Activated CD4-positive, CD25-positive, alpha-beta regulatory T cell (primary cell): ENCODE data around the gene TMEM53.

Experiments
- DNase-seq, 4 experiments: peaks; one replicate each; lab custom pipeline; 2025; lab: John Stamatoyannopoulos, UW

Gene TMEM53

DNA sequence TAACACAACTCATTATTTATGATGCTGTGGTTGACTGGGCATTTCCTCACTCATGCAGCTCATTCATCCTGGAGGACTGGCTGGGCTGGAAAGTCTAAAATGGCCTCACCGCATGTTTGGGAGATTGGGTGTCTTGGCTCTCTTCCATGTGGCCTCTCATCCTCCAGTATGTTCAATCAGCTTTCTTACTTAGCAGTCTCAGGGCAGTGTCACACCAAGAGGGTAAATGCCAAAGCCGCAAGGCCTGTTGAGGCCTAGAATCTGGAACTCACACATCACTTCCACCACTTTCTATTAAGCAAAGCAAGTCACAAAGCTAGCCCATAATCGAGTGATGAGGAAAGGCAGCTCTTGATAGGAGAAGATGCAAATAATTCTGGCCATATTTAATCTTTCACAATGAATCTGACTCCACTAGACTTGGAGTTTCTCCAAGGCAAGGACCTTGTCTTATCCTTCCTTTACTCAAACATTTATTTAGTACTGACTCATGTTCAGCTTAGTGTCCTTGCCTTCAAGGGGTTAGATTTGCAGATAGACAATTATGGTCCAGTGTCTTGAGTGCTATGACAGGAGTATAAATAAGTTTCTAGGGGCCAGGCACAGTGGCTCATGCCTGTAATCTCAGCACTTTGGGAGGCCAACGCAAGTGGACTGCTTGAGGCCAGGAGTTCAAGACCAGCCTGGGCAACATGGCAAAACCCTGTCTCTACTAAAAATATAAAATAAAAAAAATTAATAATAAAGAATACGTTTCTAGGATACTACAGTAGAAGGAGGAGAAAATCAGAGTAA is 45.1 kb downstream of the TMEM53 start:
- no peak for DNase-seq

DNA sequence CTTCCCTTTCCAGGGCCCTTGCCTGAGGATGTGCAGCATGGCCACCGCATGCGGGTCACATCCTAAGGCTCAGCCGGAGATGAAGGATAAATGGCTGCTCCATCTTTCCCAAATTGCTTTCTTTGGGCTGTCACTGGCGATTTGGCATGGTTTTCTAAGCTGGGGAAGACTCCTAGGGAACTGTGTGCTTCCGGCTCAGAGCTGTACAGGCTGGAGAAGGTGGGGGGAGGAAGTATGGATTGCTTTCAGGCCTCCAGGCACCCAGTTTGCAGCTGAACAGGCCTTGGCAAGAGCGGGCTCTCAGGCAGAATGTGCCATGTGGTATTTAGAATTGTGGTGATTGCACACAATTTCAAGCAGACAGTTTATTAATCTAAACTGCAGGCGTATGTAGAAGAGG is 48.9 kb downstream of the TMEM53 start:
- no peak for DNase-seq

DNA sequence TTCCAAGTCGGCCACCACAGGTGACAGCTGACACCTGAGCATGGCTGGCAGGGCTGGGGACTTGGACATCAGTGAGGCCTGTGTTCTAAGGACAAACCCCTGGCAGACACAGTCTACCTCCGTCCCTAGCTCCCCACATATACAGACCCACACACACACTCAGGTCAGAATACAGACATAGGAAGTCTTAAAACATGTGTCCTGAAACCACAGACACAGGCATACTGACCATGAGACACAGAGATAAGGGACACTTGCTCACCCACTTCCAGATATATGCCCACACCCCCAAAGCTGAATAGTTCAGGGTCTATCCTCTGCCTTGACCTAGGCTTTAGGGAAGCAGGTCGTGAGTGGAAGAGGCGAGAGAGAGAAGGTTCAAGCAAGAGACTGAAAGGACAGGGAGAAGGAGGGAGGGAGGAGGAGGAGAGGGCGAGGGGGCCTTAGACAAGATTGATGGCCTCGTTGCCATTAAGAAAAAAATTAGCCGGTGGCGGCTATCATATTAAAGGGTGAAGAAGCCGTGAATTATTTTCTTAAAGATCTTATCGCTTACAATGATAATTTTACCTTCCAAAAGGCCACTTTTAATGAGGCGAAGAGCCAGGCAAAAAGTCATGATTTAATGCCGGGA is 49.9 kb downstream of the TMEM53 start:
- DNase-seq = no peak

DNA sequence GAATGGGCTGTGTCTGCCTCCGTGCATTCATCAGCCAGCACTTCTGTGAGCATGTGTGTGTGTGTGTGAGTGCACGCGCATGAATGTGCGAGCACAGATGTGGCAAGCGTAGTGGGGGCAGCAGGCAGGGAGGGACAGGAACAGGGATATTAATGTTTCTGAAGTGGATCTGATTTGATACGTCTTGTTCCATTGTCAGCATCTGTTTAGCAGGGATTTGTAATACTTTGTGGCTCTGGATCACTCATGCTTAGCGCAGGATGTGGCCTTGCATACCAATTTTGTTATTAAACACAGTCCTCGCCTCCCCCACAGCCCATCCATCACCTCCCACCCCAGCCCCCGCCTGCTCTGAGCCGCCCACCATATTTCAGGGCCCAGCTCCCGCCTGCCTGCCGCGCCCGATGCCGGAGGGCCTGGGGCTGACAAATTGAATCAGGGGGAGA is 52.4 kb downstream of the TMEM53 start:
- no peak for DNase-seq

DNA sequence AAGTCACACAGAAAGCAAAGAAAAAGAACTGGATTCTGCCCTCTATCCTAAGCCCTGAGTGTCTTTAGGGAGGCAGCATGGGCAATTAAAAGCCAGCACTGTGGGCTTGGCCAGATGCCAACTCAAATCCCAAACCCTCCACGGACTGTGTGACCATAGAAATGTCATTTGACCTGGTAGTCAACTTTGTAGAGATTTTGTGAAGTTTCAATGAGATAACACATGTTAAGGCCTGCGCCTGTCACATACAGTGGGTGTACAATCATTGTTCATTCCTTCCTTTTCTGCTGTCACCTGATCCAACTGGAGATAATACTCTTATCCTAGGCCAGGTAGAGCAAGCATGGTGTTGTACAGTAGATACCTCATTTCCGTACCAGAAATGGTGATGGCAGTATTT is 54.2 kb downstream of the TMEM53 start:
- DNase-seq = no peak

DNA sequence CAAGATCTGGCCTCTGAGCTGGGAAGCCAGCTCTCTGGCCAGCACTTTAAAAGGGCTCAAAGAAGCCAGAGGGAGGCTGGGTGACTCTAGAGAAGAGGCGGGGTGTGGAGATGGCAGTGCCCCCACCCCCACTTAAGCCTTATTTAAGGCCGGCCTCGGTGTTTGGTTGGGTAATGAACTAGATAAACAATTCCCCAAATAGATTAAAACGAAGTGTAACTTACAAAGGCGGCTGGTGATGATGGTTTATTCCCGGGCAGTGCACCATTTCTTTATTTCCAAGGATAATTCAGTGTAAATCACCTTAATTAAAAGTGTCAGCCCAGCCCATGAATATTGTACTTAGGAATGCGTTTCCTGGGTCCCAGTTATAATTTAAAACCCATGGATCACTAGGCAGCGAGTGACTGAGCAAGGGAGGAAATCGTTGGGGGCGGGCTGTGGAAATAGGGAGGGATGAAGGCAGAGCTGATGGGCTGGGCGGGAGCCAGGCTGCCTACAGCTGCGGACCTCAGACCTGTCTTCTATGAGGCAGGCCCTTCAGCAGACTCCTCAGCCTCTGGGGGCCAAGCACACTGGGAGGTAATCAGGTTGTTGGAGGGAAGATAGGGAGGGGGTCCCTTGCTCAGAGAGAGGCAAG is 54.9 kb downstream of the TMEM53 start:
- no peak for DNase-seq

DNA sequence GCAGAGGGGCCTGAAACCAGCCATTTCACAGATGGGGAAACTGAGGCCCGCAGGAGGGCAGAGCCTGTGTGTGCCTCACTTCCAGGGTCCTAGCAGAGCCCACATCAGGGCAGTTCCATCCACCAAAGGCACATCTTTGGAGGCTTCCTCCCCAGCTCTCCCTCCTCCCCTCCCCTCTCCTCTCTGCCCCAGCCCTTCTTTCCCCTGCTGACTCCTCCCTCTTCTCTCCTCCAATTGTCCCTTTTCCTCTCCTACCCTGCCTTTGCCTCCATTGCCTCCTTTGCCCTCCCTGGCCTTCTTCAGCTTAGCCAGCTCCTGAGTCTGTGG is 56.6 kb downstream of the TMEM53 start:
- no peak for DNase-seq

DNA sequence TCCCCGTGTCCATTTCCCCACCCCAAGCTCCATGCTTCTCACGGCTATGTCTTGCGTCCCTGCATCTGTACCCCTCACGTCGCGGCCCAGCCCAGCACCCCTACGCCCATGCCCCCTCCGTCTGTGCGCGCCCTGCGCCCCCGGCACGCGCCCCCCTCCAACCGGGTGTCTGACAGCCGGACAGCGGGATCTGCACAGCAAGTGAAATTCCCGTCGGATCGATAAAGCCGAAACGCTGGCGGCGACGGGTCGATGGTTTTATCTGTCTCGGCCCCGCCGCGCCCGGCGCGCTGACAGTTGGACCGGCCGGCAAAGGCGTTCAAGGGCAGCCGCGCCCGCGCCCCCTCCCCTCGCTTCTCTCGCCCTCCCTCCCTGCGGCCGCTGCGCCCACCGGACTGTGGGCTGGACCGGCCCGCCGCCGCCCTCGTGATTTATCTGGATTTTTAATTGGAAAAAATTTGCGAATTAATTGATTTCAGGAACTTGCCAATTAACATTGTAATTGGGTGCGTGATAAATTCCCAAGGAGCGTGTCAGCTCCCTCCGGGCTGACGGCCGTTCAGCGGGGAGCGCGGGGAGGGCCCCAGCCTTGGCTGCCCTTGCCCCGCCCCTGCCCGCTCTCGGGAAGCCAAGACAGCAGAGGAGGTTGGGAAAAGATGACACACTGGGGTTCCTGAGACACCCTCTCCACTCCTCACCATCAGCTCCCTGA is 57.1 kb downstream of the TMEM53 start:
- no peak for DNase-seq

DNA sequence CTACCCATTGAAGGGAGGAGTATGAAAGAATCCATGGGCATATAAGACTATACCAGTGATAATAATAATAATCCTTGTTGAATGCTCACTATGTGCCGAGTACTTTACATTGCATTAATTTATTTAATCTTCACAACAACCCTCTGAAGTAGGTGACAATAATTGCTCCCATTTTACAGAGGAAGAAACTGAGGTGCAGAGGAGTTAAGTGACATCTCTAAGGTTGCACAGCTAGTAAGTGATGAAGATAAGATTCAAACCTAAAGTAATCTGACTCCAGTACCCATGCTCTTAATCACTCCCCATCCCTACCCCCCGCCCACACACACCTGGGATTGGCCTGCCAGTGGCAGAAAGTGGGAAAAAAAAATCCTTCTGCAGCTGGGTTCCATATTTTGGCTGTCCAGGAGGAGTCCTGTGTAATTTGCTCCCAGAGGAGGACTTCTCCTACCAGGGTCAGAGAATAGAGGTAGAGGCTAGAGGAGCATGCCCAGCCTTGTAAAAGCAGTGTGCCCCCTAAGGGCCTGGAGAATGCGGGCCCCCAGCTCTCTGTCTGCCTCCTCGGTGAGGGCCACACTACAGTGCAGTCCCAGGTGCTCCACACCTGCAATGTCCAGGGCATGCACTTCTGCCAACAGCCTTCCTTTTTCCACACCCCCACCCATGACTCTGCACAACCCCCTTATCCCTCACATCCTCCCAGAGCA is 57.8 kb downstream of the TMEM53 start:
- DNase-seq = no peak

DNA sequence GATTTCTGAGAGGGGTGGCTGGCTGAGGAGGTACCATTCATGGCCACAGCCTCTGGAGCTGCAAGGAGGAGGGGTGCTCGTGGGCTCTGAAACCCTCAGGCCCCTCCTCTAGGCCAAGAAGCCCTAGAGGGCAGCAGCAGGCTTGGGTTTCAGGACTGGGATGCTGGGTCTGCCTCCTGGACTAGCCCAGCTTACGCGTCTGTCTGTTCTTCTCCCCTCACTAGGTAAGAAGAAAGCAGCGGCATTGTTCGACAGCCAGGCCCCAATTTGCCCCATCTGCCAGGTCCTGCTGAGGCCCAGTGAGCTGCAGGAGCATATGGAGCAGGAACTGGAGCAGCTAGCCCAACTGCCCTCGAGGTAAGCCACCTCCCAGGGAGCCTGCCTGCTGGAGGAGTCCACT is 60.3 kb downstream of the TMEM53 start:
- DNase-seq = no peak

DNA sequence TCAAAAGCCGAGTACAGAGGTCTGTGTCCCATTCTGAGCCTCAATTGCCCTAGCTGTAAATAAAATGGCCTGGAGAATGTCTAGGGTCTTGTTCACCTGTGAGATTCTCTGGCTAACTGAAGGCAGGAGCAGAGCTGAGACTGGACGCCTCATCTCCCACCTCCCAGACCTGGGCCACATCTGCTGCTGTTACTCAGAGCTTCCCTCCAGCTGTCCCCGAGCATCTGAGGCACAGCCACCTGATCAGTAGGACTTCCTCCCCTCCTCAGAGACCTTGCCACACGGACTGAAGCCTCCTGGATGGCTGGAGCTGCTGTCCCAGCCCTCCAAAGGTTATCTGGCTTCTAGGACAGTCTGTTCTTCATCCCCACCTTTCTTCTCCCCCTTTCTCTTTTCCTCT is 62.4 kb downstream of the TMEM53 start:
- no peak for DNase-seq

DNA sequence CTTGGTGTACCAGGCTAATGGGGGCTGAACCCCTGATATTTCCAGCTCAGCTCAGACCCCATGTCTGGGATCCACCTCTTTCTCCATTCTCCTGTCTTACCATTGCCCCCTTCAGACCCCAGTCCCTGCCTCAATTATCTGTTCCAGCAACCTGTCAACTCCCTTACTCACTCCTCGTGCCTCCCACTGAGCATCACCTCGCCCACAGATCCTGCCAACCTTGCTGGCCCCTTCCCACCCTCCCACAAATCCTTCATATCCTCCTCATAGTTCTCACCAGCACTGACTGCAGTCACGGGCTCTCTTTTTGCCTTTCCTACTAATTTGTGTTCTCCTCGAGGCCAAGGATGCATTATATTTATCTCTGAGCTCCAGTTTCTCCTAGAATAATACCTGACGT is 62.9 kb downstream of the TMEM53 start:
- DNase-seq = no peak

DNA sequence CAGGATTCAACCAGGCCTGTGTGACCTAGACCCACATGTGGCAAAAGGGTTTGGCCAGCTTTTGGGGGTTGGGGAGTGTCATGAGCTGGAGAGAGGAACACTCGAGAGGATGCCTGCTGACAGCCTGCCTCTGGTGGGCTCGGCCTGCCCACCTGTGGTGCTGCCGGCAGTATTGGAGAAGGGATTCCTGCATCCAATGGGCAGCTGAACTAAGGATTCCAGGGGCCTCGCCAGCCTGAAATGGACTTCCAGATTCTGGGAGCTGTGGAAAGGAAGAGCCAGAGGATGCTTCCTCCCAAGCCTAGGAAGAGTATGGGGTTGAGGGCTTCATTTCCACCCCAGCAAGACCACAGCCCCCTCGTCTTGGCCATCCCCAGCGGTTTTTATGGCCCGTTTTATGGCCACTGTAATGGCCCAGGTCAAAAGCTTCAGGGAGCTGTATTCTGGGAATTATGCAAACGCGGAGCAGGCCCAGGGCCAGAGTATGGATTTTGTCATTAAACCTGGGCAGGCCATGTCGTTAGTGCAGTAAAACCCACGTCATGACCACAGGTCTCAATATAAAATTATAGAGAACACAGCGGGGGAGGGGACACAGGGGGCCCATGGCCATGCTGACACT is 63.6 kb downstream of the TMEM53 start:
- DNase-seq = no peak

DNA sequence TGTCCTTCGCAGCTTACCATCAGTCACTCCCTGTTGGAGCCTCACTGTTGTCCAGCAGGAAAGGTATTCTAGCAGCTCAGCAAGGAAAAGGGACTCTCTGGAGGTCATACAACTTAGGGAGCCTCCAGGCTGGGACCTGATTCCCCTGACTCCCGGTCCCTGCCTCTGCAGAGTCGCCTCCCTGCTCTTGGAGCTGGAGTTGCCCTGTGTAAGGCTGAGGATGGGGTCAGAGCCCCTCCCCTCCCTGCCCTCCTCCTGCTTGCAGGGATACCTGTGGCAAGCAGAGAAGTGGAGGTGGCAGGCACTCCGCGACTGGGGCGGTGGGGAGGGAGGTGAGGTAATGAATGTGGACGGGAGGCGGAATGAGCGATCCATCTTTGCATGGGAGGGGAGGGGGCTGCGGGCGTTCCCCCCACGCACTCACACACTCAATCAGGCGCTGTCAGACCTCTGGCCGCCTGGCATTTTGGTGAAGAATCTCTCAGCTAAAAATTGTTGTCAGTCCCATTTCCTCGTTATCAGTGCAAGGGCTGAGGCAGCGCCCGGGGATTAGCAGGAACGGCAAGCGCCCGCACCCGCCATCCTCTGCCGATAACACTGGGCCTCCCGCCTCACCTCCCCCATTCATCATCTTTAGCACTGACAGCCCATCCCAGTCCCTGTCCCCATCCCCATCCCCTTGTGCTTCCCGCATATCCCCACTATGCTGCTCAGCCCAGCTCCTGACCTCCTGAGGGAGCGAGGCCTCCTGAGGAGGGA is 64.3 kb downstream of the TMEM53 start:
- no peak for DNase-seq

DNA sequence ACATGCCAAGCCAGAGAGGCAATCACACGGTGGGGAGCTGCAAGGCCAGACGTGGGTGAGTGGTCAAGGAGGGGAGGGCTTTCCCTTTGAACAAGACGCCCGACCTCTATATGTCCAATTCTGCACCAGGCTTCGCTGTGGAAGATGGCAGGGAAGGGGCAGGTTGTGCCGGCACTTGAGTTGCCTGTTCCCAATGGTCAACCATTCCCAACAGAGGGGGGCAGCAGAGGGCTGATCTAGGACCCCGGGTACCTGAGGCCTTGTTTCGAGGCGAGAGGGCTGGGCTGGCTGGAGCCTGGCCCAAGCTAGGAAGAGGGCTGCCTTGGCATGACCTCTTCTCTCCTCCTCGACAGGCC is 64.9 kb downstream of the TMEM53 start:
- DNase-seq = no peak

DNA sequence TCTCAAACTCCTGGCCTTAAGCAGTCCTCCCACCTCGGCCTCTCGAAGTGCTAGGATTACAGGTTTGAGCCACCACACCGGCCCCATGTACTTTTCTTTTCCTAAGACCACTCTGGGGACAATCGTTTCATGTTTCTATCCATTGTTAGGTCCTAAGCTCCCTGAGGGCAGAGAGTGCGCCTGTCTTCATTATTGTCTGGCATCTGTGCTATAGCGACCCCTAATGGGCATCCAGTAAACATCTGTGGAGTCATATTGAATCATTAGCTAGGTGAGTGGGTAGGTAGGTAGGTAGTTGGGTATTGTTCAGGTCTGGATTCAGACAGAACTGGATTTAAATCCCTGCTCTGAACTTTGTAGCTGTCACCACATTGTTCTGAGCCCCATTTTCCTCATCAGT is 66.1 kb downstream of the TMEM53 start:
- no peak for DNase-seq

DNA sequence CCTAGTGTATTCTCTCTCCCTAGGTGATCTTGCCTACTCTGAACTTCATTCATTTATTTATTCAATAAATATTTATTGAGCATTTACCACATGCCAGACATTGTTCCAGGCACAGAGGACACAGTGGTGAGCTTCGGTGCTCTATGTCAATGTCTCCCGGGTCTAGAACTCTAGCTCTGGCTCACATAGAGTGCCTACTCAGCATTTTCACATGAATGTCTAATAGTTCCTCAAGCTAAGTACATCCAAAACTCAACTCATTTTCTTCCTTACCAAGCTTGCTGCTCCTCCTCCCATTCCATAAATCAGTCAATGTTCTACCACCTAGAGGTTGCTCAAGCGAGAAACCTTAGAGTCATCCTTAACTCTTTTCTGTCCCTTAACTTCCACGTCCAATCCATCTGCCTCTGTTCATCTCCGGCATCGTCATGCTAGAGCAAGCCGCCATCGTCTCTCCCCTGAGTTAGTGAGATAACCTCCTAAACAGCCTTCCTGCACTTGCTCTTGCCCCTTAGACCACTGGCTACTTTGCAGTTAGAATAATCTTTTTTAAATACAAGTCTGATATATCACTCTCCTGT is 67.5 kb downstream of the TMEM53 start:
- DNase-seq = no peak

DNA sequence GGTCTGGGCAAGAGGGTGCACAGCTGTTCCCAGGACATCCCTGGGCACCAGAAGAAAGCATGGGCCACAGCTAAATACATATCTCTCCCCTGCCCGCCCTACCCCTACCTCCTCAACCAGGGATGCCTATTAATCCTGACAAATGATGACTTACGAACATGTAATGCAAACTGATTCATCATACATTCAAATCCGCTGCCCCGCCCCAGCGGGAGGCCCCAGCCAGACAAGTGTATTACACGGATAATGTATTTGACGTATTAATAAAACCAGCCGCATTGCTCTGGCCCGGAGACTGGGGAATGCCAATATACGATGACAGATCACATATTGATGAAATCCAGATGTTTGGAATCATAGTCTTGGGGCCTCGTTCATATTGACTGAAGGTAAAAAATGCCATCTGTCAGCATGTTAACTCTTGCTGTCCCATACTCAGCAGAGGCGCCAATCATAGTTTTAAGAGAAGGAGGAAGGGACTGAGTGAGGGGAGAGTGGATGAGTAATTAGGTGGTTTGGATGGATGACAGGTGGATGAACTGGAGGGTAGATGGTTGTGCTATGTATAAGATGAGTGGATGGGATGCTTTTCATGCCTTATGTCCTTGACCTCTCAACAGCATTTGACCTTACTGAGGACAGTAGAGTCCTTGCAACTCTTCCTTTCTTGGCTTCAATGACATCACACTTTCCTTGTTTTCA is 68.2 kb downstream of the TMEM53 start:
- DNase-seq = no peak

DNA sequence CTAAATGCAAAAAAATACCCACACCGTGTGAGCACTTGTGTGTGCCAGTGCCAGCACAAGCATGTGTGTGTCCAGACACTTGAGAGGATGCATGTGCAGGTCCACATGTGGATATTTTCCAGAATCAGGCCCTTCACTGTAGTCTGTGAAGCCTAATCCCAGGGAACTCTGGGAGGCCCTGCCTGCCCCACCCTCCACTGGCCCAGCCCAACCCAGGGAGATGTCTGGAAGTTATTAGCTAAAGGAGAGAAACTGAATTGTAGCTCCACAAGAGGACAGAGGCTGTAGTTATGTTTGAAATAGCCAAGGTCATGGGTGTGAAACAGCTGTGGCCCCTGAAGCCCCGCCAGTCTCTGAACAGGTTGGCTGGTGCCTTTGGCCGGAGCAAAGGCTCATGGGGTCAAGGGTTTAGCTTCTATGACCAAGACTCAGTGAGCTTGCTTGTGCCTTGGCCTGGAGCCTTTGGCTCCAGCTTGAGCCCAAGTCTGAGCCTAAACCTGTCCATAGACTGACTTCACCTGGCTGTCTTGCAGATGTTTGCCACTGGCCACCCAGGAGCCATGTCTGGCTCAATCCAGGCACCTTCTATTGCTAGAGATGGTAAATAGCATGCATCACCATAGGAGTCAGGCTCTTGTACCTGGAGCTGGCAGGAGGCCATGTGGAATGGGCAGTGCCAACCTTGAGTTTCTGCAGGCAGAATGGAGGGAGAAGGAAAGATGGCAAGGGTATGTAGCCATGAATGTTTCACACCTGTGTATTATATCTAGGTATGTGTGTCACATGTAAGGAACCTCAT is 69.9 kb downstream of the TMEM53 start:
- DNase-seq = no peak
